ENCODE results near the gene SERPINB2.

The SERPINB2 gene

GRCh38 chr18:63858456-63858855 lies 29.0 kb upstream of the SERPINB2 start:
- TF ChIP-seq CTCF (IDR thresholded peaks at IDR 0.05; ENCODE audit: low read depth, low read length): no peak
- DNase-seq (ENCODE audit: low read depth, low spot score): no peak
- no peak overlapping the region for H3K4me3 ChIP-seq (ENCODE audit: low read depth, low read length)
- in situ Hi-C loops (cut with HindIII; ENCODE audit: low sequenced_read_pairs): no loop called here

GRCh38 chr18:63859781-63860475 lies 27.6 kb upstream of the SERPINB2 start:
- DNase-seq (ENCODE audit: low read depth, low spot score): no peak
- H3K4me3 ChIP-seq (ENCODE audit: low read depth, low read length): no peak overlapping the region
- no peak for TF ChIP-seq CTCF (IDR thresholded peaks at IDR 0.05; ENCODE audit: low read depth, low read length)
- in situ Hi-C loops (cut with HindIII; ENCODE audit: low sequenced_read_pairs): no loop called here

- in situ Hi-C loops (cut with HindIII; ENCODE audit: low sequenced_read_pairs): no loop called here
- DNase-seq (ENCODE audit: low read depth, low spot score): no peak
- no peak overlapping the region for H3K4me3 ChIP-seq (ENCODE audit: low read depth, low read length)
- no peak for TF ChIP-seq CTCF (IDR thresholded peaks at IDR 0.05; ENCODE audit: low read depth, low read length)
Observed at GRCh38 chr18:63860531-63860930, 27.0 kb upstream of the SERPINB2 start.

GRCh38 chr18:63867368-63868125 lies 20.0 kb upstream of the SERPINB2 start:
- no peak for DNase-seq (ENCODE audit: low read depth, low spot score)
- no peak overlapping the region for H3K4me3 ChIP-seq (ENCODE audit: low read depth, low read length)
- in situ Hi-C loops (cut with HindIII; ENCODE audit: low sequenced_read_pairs): no loop called here
- TF ChIP-seq CTCF (IDR thresholded peaks at IDR 0.05; ENCODE audit: low read depth, low read length): no peak

- no peak for TF ChIP-seq CTCF (IDR thresholded peaks at IDR 0.05; ENCODE audit: low read depth, low read length)
- in situ Hi-C loops (cut with HindIII; ENCODE audit: low sequenced_read_pairs): no loop called here
- no peak for DNase-seq (ENCODE audit: low read depth, low spot score)
- H3K4me3 ChIP-seq (ENCODE audit: low read depth, low read length): no peak overlapping the region
Observed at GRCh38 chr18:63868546-63868945, 19.0 kb upstream of the SERPINB2 start.

- TF ChIP-seq CTCF (IDR thresholded peaks at IDR 0.05; ENCODE audit: low read depth, low read length): no peak
- H3K4me3 ChIP-seq (ENCODE audit: low read depth, low read length): no peak overlapping the region
- peak; percentile 12 for DNase-seq (ENCODE audit: low read depth, low spot score)
- in situ Hi-C loops (cut with HindIII; ENCODE audit: low sequenced_read_pairs): no loop called here
Observed at GRCh38 chr18:63869374-63869773, 18.1 kb upstream of the SERPINB2 start.

All from astrocyte of the spinal cord (primary cell).